Ascending aorta (tissue), 2 donors: Measurements from ENCODE around the gene PLEKHD1. TPM values are rescaled to one million over a fixed set of nuclear protein-coding genes. Genes with fewer than 3 reads are reported as not detected.
A peak's percentile ranks its signal among the peaks of the same experiment; 100 is the strongest.

ENCODE experiments used
- DNase-seq, 2 donors: peaks; one replicate each; pipeline ENCODE4 v3.0.0-alpha.2; 2019; ENCODE audit warnings: low spot score in 2 of 2
- H3K27ac ChIP-seq, 2 donors: fragments of 200-600 bp; sonication (generic); one replicate each; pipeline ENCODE4 v1.5.1; 2016 to 2017; ENCODE audit warnings: mild to moderate bottlenecking in 1 of 2
- H3K27me3 ChIP-seq: fragments of 200-600 bp; sonication (generic); one replicate; pipeline ENCODE4 v1.5.1; 2017
- H3K36me3 ChIP-seq, 2 donors: fragments of 200-600 bp; sonication (generic); one replicate each; pipeline ENCODE4 v1.5.1; 2016
- H3K4me1 ChIP-seq, 2 donors: fragments of 200-600 bp; sonication (generic); one replicate each; pipeline ENCODE4 v1.5.1; 2016 to 2017; ENCODE audit warnings: mild to moderate bottlenecking in 1 of 2
- H3K4me3 ChIP-seq, 2 donors: fragments of 200-600 bp; sonication (generic); one replicate each; pipeline ENCODE4 v1.5.1; 2016 to 2017; ENCODE audit warnings: mild to moderate bottlenecking in 1 of 2
- H3K9me3 ChIP-seq, 2 donors: fragments of 200-600 bp; sonication (generic); one replicate each; pipeline ENCODE4 v1.5.1; 2016
- intact Hi-C: fragments of 100-400 bp; cut with DNase I; formaldehyde crosslinking; loops from one replicate; pipeline ENCODE4 v1.15.1; 2023
- total RNA-seq: library from RNA; depleted of rRNA; stranded (reverse); fragments of >200 nt; gene quantifications from one replicate; pipeline ENCODE4 v1.1.0, GENCODE V29; 2016
- TF ChIP-seq, protein P1 (sequence below), 3 experiments: fragments of 200-600 bp in 2 of 3; fragments of 450-650 bp in 1 of 3; sonication (generic) in 2 of 3; IDR thresholded peaks; one replicate each; pipeline ENCODE4 v1.5.1; 2016 to 2019; ENCODE audit warnings: antibody characterized with exemption in 3 of 3, mild to moderate bottlenecking in 1 of 3, moderate library complexity in 1 of 3

Gene PLEKHD1
- total RNA-seq, 1 donor from 2014 or later, result not detected

DNA sequence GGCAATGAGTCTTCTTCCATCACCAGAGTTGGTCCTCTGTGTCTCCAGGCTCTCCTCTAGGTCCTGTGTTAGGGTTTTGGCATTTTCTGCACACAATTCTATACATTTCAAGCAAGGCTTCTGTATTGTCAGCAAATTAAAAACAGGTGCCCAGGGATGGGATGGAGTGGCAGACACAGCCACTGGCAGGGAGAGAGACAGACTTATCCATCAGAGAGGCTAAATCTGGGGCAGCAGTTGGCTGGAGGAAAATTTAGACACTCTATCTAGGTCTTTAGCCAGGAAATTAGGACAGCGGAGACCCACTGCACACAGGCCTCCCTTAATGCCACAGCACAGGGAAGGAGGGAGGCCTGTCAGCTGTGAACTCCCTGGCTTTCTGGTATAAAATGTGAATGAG is 20.2 kb downstream of the PLEKHD1 start:
- TF ChIP-seq, protein P1, sequence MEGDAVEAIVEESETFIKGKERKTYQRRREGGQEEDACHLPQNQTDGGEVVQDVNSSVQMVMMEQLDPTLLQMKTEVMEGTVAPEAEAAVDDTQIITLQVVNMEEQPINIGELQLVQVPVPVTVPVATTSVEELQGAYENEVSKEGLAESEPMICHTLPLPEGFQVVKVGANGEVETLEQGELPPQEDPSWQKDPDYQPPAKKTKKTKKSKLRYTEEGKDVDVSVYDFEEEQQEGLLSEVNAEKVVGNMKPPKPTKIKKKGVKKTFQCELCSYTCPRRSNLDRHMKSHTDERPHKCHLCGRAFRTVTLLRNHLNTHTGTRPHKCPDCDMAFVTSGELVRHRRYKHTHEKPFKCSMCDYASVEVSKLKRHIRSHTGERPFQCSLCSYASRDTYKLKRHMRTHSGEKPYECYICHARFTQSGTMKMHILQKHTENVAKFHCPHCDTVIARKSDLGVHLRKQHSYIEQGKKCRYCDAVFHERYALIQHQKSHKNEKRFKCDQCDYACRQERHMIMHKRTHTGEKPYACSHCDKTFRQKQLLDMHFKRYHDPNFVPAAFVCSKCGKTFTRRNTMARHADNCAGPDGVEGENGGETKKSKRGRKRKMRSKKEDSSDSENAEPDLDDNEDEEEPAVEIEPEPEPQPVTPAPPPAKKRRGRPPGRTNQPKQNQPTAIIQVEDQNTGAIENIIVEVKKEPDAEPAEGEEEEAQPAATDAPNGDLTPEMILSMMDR (IDR thresholded peaks at IDR 0.05), result no peak
- Histone ChIP-seq H3K4me1 (peaks cover 0 to 6% of the 10 kb centered on the region in 2 donors), H3K27ac (no peak overlapping the region), H3K9me3 (no peaks in the 10 kb centered on the region), H3K36me3 (no peaks in the 10 kb centered on the region), H3K4me3 (no peak overlapping the region), H3K27me3 (no peaks in the 10 kb centered on the region)
- intact Hi-C loops, result no loop called here
- no peak for DNase-seq

DNA sequence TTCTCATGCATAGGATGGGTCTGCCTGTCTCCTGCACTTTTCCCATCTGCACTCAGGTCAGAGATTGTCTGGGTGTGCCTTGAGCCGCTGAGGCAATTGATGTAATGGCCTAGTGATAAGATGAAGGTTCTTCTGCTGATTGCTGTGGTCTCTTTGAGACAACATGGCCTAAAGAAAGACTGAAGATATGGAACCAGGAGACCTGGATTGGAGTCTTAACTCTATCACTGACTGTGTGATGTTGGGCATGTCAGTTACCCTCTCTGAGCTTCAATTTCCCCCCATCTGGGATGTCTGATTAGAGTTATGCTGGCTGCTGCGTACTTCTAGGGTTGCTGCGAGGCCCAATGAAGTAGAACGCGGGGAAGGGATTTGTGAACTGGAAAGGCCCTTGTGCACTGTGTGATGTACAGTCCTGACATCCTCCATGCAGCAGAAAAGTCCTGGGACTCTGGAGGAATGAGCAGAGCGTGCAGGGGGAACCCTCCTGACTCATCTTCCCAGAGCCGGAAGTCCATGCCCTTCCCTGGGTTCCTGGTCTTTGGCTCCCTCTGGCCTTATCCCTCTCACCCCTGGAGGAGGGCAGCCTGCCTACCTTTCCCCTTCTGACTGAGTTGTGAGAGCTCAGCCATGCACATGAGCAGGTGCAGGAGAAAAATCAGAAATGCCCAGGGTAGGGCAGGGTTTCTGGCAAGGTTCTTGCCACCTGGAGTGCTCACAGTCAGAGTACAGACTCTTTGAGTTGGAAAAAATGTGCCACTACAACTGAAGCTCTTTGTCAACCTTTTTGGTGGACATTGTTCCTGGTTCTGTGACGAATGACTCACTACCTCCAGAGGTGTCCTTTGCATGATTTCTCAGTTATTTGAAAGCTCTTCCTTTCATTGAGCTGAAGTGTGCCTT is 21.1 kb downstream of the PLEKHD1 start:
- TF ChIP-seq, protein P1 (IDR thresholded peaks at IDR 0.05), result no peak
- H3K4me1 ChIP-seq, result peaks cover 0 to 6% of the 10 kb centered on the region in 2 donors
- H3K4me3 ChIP-seq, result no peak overlapping the region
- no peaks in the 10 kb centered on the region for H3K27me3 ChIP-seq
- no peaks in the 10 kb centered on the region for H3K9me3 ChIP-seq
- no peak overlapping the region for H3K27ac ChIP-seq
- H3K36me3 ChIP-seq, result no peaks in the 10 kb centered on the region
- intact Hi-C loops, result no loop called here
- no peak for DNase-seq

DNA sequence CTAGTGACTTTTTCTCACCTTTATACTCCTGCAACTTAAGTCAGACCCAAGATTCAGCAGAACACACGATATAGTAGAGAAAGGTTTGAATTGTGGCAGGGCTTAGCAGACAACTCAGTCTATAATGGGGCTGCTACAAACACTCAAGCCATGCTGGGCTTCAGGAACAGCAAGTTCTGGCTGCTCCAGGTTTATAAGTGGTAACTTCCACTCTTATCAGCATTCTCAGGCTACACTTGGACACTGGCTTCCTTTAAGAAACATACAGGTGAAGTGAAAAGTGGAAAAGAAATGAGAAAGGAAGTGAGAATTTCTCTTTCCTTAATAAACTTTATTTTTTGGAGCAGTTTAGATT is 21.7 kb downstream of the PLEKHD1 start:
- H3K27me3 ChIP-seq, result no peaks in the 10 kb centered on the region
- intact Hi-C loops, result no loop called here
- no peak for DNase-seq
- TF ChIP-seq, protein P1 (IDR thresholded peaks at IDR 0.05), result no peak
- no peak overlapping the region for H3K4me3 ChIP-seq
- H3K4me1 ChIP-seq, result peaks cover 0 to 4% of the 10 kb centered on the region in 2 donors
- no peak overlapping the region for H3K27ac ChIP-seq
- no peaks in the 10 kb centered on the region for H3K36me3 ChIP-seq
- no peaks in the 10 kb centered on the region for H3K9me3 ChIP-seq

GRCh38 chr14:69518289-69519101 is 34.0 kb downstream of the PLEKHD1 start:
- no peak for DNase-seq
- Histone ChIP-seq H3K27me3 (no peaks in the 10 kb centered on the region), H3K4me3 (no peak overlapping the region), H3K27ac (no peak overlapping the region), H3K4me1 (no peaks in the 10 kb centered on the region), H3K9me3 (no peaks in the 10 kb centered on the region), H3K36me3 (no peaks in the 10 kb centered on the region)
- intact Hi-C loops, result no loop called here
- TF ChIP-seq, protein P1 (IDR thresholded peaks at IDR 0.05), result no peak

- H3K27ac ChIP-seq, result no peak overlapping the region
- no peaks in the 10 kb centered on the region for H3K4me1 ChIP-seq
- H3K4me3 ChIP-seq, result no peak overlapping the region
- peak in 1 of 2 donors; percentile 31 for DNase-seq
- no peaks in the 10 kb centered on the region for H3K27me3 ChIP-seq
- H3K9me3 ChIP-seq, result no peaks in the 10 kb centered on the region
- intact Hi-C loops, result no loop called here
- no peaks in the 10 kb centered on the region for H3K36me3 ChIP-seq
- TF ChIP-seq, protein P1 (IDR thresholded peaks at IDR 0.05), result no peak
Measured at GRCh38 chr14:69519204-69520100, 34.9 kb downstream of the PLEKHD1 start.
